HepG2 (cell line): ENCODE results near the gene SERPINF2. TPM values are rescaled to one million over a fixed set of nuclear protein-coding genes. Genes with fewer than 3 reads are reported as not detected.

Source experiments
- CBFB ChIP-seq: sonication (generic); formaldehyde crosslinking; IDR thresholded peaks from 2 replicates; pipeline ENCODE4 v1.4.0; 2020; ENCODE audit warnings: missing genetic modification reagents
- CSRNP2 ChIP-seq: sonication (generic); formaldehyde crosslinking; conservative IDR thresholded peaks from 2 replicates; pipeline ENCODE4 v1.8.0; 2022; ENCODE audit warnings: low read depth, missing genetic modification reagents
- FOXA1 ChIP-seq, 2 experiments: fragments of 450-650 bp in 1 of 2; sonication (generic) in 1 of 2; formaldehyde crosslinking in 1 of 2; IDR thresholded peaks; 2 replicates each; pipeline versions ENCODE4 v1.4.0 to v1.6.1; 2016 to 2020; ENCODE audit warnings: missing genetic modification reagents in 1 of 2
- HIVEP1 ChIP-seq: sonication (generic); formaldehyde crosslinking; IDR thresholded peaks from 2 replicates; pipeline ENCODE4 v1.4.0; 2020; ENCODE audit warnings: mild to moderate bottlenecking, missing genetic modification reagents
- KDM4B ChIP-seq: sonication (generic); formaldehyde crosslinking; IDR thresholded peaks from 2 replicates; pipeline ENCODE4 v1.4.0; 2020; ENCODE audit warnings: missing genetic modification reagents
- KMT2A ChIP-seq: sonication (generic); formaldehyde crosslinking; IDR thresholded peaks from 2 replicates; pipeline ENCODE4 v1.4.0; 2020; ENCODE audit warnings: missing genetic modification reagents
- MAZ ChIP-seq, 2 experiments: sonication (generic) in 1 of 2; formaldehyde crosslinking in 1 of 2; IDR thresholded peaks; 2 replicates each; pipeline versions ENCODE4 v1.5.0 to v1.6.1; 2012 to 2020; ENCODE audit warnings: low read depth in 2 of 2, mild to moderate bottlenecking in 2 of 2, borderline replicate concordance in 1 of 2, improper control_type of control experiment in 1 of 2, low read length in 1 of 2, missing genetic modification reagents in 1 of 2, moderate library complexity in 1 of 2
- MED13 ChIP-seq: sonication (generic); formaldehyde crosslinking; IDR thresholded peaks from 2 replicates; pipeline ENCODE4 v1.5.0; 2020; ENCODE audit warnings: missing genetic modification reagents
- NONO ChIP-seq, 2 experiments: fragments of 450-650 bp in 1 of 2; sonication (generic) in 1 of 2; formaldehyde crosslinking in 1 of 2; IDR thresholded peaks in 1 of 2; conservative IDR thresholded peaks in 1 of 2; 2 replicates each; pipeline versions ENCODE4 v1.6.1 to v1.8.0; 2017 to 2022; ENCODE audit warnings: mild to moderate bottlenecking in 1 of 2, missing genetic modification reagents in 1 of 2, moderate library complexity in 1 of 2
- RBM39 ChIP-seq: fragments of 200-400 bp; formaldehyde crosslinking; IDR thresholded peaks from one replicate; pipeline ENCODE4 v1.6.1; 2018; ENCODE audit warnings: antibody characterized with exemption, mild to moderate bottlenecking, low read depth, low read length; ENCODE audit not compliant: poor library complexity, severe bottlenecking
- TFDP1 ChIP-seq: IDR thresholded peaks from 2 replicates; pipeline ENCODE4 v1.6.1; 2016; ENCODE audit warnings: missing compliant biosample characterization, missing genetic modification reagents, borderline replicate concordance
- THAP9 ChIP-seq: sonication (generic); formaldehyde crosslinking; IDR thresholded peaks from 2 replicates; pipeline ENCODE4; 2020; ENCODE audit warnings: missing genetic modification reagents, mild to moderate bottlenecking, borderline replicate concordance
- U2AF2 ChIP-seq: fragments of 200-400 bp; formaldehyde crosslinking; IDR thresholded peaks from 2 replicates; pipeline ENCODE4 v1.6.1; 2017; ENCODE audit warnings: low read depth, mild to moderate bottlenecking, low read length
- YEATS4 ChIP-seq: sonication (generic); formaldehyde crosslinking; IDR thresholded peaks from 2 replicates; pipeline ENCODE4 v1.4.0; 2020; ENCODE audit warnings: missing genetic modification reagents, borderline replicate concordance
- ZMYM4 ChIP-seq: sonication (generic); formaldehyde crosslinking; IDR thresholded peaks from 2 replicates; pipeline ENCODE4 v1.8.1; 2023; ENCODE audit warnings: mild to moderate bottlenecking, missing genetic modification reagents
- ZNF121 ChIP-seq: sonication (generic); formaldehyde crosslinking; IDR thresholded peaks from 2 replicates; pipeline ENCODE4 v1.5.0; 2020; ENCODE audit warnings: mild to moderate bottlenecking, missing genetic modification reagents
- ZNF232 ChIP-seq: sonication (generic); formaldehyde crosslinking; IDR thresholded peaks from 2 replicates; pipeline ENCODE4 v1.4.0; 2020; ENCODE audit warnings: missing genetic modification reagents, borderline replicate concordance
- ZNF530 ChIP-seq: sonication (generic); formaldehyde crosslinking; IDR thresholded peaks from 2 replicates; pipeline ENCODE4 v1.5.0; 2020; ENCODE audit warnings: low read depth, mild to moderate bottlenecking, missing genetic modification reagents
- ZSCAN20 ChIP-seq: sonication (generic); formaldehyde crosslinking; IDR thresholded peaks from 2 replicates; pipeline ENCODE4 v1.4.0; 2020; ENCODE audit warnings: missing genetic modification reagents, mild to moderate bottlenecking, borderline replicate concordance
- polyA plus RNA-seq, 8 experiments: library from polyadenylated mRNA; depleted of rRNA in 3 of 8; stranded (reverse) in 7 of 8; unstranded in 1 of 8; fragments of >200 nt; fragmentation: Illumina TruSeq in 4 of 8; extraction: Trizol in 4 of 8; gene quantifications; 2 replicates each; pipeline versions ENCODE4 v1.2.1 to v1.2.3, GENCODE V29; 2011 to 2016; ENCODE audit warnings: low read depth in 4 of 8, missing spikeins in 1 of 8, mixed read lengths in 1 of 8; ENCODE audit not compliant: insufficient read depth in 1 of 8
- total RNA-seq, 5 experiments: library from RNA; depleted of rRNA; stranded (reverse); fragments of >200 nt; fragmentation: Illumina TruSeq; extraction: Trizol; gene quantifications; 2 replicates each; pipeline ENCODE4 v1.2.3, GENCODE V29; 2016; ENCODE audit warnings: low read depth in 1 of 5

Gene SERPINF2
- total and polyA plus RNA-seq, 2 of the 13 experiments (the other 11 are each of a cell fraction or from before 2014, with no cell fraction given): 309 to 548 TPM

GRCh38 chr17:1762901-1763898 is 20.5 kb downstream of the SERPINF2 start (continued):
- peak; percentile 59; the same call in 1 of the 2 replicates for TF ChIP-seq KDM4B (CRISPR knock-in tag)
- peak; percentile 45; the same call in 1 of the 2 replicates for TF ChIP-seq TFDP1
- no peak for TF ChIP-seq ZSCAN20 (CRISPR knock-in tag)
- no peak for TF ChIP-seq RBM39
- peak; percentile 73; the same call in 1 of the 2 replicates for TF ChIP-seq YEATS4 (CRISPR knock-in tag)
- TF ChIP-seq ZNF232 (CRISPR knock-in tag): peak; percentile 66; the same call in 1 of the 2 replicates
- TF ChIP-seq MAZ (IDR thresholded peaks at IDR 0.05; ENCODE audit: borderline replicate concordance, low read depth, low read length): no peak
- TF ChIP-seq MAZ (CRISPR knock-in tag; IDR thresholded peaks at IDR 0.05; ENCODE audit: low read depth): no peak; the same call in none of the 2 replicates
- no peak for TF ChIP-seq NONO (IDR thresholded peaks at IDR 0.05)
- TF ChIP-seq NONO (CRISPR knock-in tag; conservative IDR thresholded peaks at IDR 0.05): peak; percentile 55; the same call in 1 of the 2 replicates
- TF ChIP-seq U2AF2: peak; percentile 45; the same call in 1 of the 2 replicates
- 0 out of 2 replicates have a peak, but pooled peaks have one; percentile 38 for TF ChIP-seq ZNF121 (CRISPR knock-in tag)
- TF ChIP-seq THAP9 (CRISPR knock-in tag): peak; percentile 23; the same call in 1 of the 2 replicates
- TF ChIP-seq FOXA1 (IDR thresholded peaks at IDR 0.05): no peak
- TF ChIP-seq FOXA1 (CRISPR knock-in tag; IDR thresholded peaks at IDR 0.05): peak; percentile 24; the same call in 1 of the 2 replicates
- peak; percentile 79 for TF ChIP-seq HIVEP1
- peak; percentile 36; the same call in 1 of the 2 replicates for TF ChIP-seq KMT2A (CRISPR knock-in tag)
- TF ChIP-seq MED13 (CRISPR knock-in tag): peak; percentile 59
- no peak; the same call in 1 of the 2 replicates for TF ChIP-seq CSRNP2 (CRISPR knock-in tag)
- TF ChIP-seq ZNF530: no peak
- peak; percentile 40; the same call in 1 of the 2 replicates for TF ChIP-seq ZMYM4 (CRISPR knock-in tag)
- peak; percentile 77; the same call in 1 of the 2 replicates for TF ChIP-seq CBFB
